Peyer's patch (tissue), 4 donors: ENCODE measurements around the gene WDR5.

Source experiments
- CTCF ChIP-seq, 6 experiments: fragments of 450-650 bp in 4 of 6; fragments of 200-600 bp in 2 of 6; sonication (generic) in 1 of 6; IDR thresholded peaks; one replicate each; pipeline ENCODE4 v1.5.1; 2017 to 2019; ENCODE audit warnings: antibody characterized with exemption in 6 of 6, mild to moderate bottlenecking in 3 of 6, moderate library complexity in 1 of 6
- POLR2A ChIP-seq, 2 donors: fragments of 450-650 bp; IDR thresholded peaks; one replicate each; pipeline ENCODE4 v1.5.1; 2017; ENCODE audit warnings: antibody characterized with exemption in 2 of 2, mild to moderate bottlenecking in 2 of 2, moderate library complexity in 2 of 2

GRCh38 chr9:134204991-134205578, 69.2 kb downstream of the WDR5 start:
- TF ChIP-seq CTCF (IDR thresholded peaks at IDR 0.05) (no peak), POLR2A (IDR thresholded peaks at IDR 0.05) (no peak)
